ENCODE measurements around the gene CD58.

GRCh38 chr1:116605315-116605714 lies 34.5 kb upstream of the CD58 start:
- TF ChIP-seq SOX15 (CRISPR knock-in tag; IDR thresholded peaks at IDR 0.05) (no peak), ARID4B (CRISPR knock-in tag; IDR thresholded peaks at IDR 0.05; ENCODE audit: borderline replicate concordance) (no peak), ESRRA (CRISPR knock-in tag; IDR thresholded peaks at IDR 0.05; ENCODE audit: borderline replicate concordance) (no peak), MXD4 (CRISPR knock-in tag; IDR thresholded peaks at IDR 0.05; ENCODE audit: borderline replicate concordance) (no peak), CTCF (IDR thresholded peaks at IDR 0.05) (no peak), STAT6 (CRISPR knock-in tag; conservative IDR thresholded peaks at IDR 0.05; ENCODE audit: low read depth) (no peak), MAX (CRISPR knock-in tag; IDR thresholded peaks at IDR 0.05) (no peak), ZNF121 (CRISPR knock-in tag; IDR thresholded peaks at IDR 0.05) (no peak)
